Measurements from ENCODE around the gene NPFF. TPM values are rescaled to one million over a fixed set of nuclear protein-coding genes. Genes with fewer than 3 reads are reported as not detected.

The NPFF gene
- total and polyA plus RNA-seq, 2 of the 13 experiments (the other 11 are each of a cell fraction or from before 2014, with no cell fraction given), result not detected

DNA sequence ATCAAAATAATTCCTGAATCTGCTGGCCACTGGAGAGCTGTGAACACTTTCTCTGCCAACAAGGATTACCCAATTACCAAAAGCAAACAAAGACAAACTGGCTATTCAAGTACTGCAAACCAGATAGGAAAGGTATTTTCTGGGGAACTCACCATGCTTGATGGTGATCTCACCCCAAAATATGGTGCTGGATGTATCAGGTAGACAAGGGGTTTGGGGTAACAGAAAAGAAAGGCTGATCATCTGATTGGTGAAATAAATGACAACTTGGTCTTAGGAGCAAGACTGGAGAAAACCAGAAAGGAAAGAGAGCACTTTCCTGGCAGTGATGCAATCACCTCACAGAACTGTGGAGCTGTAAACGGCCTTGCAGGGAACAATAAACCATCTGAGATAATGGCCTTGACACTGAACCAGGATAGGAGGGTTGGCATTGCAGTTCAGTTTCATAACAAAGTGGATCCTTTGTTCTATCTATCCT lies 31.0 kb upstream of the NPFF start (continued):
- TF ChIP-seq, protein P1, sequence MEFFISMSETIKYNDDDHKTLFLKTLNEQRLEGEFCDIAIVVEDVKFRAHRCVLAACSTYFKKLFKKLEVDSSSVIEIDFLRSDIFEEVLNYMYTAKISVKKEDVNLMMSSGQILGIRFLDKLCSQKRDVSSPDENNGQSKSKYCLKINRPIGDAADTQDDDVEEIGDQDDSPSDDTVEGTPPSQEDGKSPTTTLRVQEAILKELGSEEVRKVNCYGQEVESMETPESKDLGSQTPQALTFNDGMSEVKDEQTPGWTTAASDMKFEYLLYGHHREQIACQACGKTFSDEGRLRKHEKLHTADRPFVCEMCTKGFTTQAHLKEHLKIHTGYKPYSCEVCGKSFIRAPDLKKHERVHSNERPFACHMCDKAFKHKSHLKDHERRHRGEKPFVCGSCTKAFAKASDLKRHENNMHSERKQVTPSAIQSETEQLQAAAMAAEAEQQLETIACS (CRISPR knock-in tag; IDR thresholded peaks at IDR 0.05), result no peak
- TF ChIP-seq ISL2 (CRISPR knock-in tag; IDR thresholded peaks at IDR 0.05) (peak; percentile 77), CBX5 (CRISPR knock-in tag; IDR thresholded peaks at IDR 0.05; ENCODE audit: borderline replicate concordance) (peak; percentile 88; the same call in 1 of the 2 replicates), ZNF605 (CRISPR knock-in tag; IDR thresholded peaks at IDR 0.05) (no peak), ZNF383 (CRISPR knock-in tag; IDR thresholded peaks at IDR 0.05; ENCODE audit: borderline replicate concordance) (no peak), GATAD2A (CRISPR knock-in tag; IDR thresholded peaks at IDR 0.05) (peak; percentile 98), DR1 (CRISPR knock-in tag; IDR thresholded peaks at IDR 0.05) (no peak), TARDBP (CRISPR knock-in tag; IDR thresholded peaks at IDR 0.05) (peak; percentile 50; the same call in 1 of the 2 replicates), MED1 (CRISPR knock-in tag; IDR thresholded peaks at IDR 0.05) (peak; percentile 86), ZNF761 (CRISPR knock-in tag; conservative IDR thresholded peaks at IDR 0.05) (no peak), ZFAT (CRISPR knock-in tag; conservative IDR thresholded peaks at IDR 0.05) (peak; percentile 80; the same call in 1 of the 2 replicates), DMAP1 (CRISPR knock-in tag; IDR thresholded peaks at IDR 0.05) (peak; percentile 26; the same call in 1 of the 2 replicates), ZBTB21 (CRISPR knock-in tag; IDR thresholded peaks at IDR 0.05) (0 out of 2 replicates have a peak, but pooled peaks have one; percentile 16), ZNF331 (CRISPR knock-in tag; IDR thresholded peaks at IDR 0.05) (peak; percentile 97), GTF2F1 (IDR thresholded peaks at IDR 0.05; ENCODE audit: low read length) (no peak), KDM1A (CRISPR knock-in tag; IDR thresholded peaks at IDR 0.05) (0 out of 2 replicates have a peak, but pooled peaks have one; percentile 24), ZSCAN31 (CRISPR knock-in tag; IDR thresholded peaks at IDR 0.05; ENCODE audit: low read depth) (peak; percentile 26; the same call in 1 of the 2 replicates), MEF2D (CRISPR knock-in tag; IDR thresholded peaks at IDR 0.05) (0 out of 2 replicates have a peak, but pooled peaks have one; percentile 56), XBP1 (CRISPR knock-in tag; IDR thresholded peaks at IDR 0.05) (no peak), RARA (CRISPR knock-in tag; IDR thresholded peaks at IDR 0.05) (peak; percentile 97), MTA1 (CRISPR knock-in tag; IDR thresholded peaks at IDR 0.05; ENCODE audit: borderline replicate concordance) (no peak), POLR2G (IDR thresholded peaks at IDR 0.05; ENCODE audit: low read depth, low read length) (no peak), RFXAP (CRISPR knock-in tag; IDR thresholded peaks at IDR 0.05; ENCODE audit: borderline replicate concordance) (peak; percentile 44; the same call in 1 of the 2 replicates), HNF4A (CRISPR knock-in tag; IDR thresholded peaks at IDR 0.05) (peak; percentile 71)
- TF ChIP-seq, protein P2, sequence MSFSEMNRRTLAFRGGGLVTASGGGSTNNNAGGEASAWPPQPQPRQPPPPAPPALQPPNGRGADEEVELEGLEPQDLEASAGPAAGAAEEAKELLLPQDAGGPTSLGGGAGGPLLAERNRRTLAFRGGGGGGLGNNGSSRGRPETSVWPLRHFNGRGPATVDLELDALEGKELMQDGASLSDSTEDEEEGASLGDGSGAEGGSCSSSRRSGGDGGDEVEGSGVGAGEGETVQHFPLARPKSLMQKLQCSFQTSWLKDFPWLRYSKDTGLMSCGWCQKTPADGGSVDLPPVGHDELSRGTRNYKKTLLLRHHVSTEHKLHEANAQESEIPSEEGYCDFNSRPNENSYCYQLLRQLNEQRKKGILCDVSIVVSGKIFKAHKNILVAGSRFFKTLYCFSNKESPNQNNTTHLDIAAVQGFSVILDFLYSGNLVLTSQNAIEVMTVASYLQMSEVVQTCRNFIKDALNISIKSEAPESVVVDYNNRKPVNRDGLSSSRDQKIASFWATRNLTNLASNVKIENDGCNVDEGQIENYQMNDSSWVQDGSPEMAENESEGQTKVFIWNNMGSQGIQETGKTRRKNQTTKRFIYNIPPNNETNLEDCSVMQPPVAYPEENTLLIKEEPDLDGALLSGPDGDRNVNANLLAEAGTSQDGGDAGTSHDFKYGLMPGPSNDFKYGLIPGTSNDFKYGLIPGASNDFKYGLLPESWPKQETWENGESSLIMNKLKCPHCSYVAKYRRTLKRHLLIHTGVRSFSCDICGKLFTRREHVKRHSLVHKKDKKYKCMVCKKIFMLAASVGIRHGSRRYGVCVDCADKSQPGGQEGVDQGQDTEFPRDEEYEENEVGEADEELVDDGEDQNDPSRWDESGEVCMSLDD (CRISPR knock-in tag; IDR thresholded peaks at IDR 0.05; ENCODE audit: borderline replicate concordance), result peak; percentile 76
- TF ChIP-seq, protein P3, sequence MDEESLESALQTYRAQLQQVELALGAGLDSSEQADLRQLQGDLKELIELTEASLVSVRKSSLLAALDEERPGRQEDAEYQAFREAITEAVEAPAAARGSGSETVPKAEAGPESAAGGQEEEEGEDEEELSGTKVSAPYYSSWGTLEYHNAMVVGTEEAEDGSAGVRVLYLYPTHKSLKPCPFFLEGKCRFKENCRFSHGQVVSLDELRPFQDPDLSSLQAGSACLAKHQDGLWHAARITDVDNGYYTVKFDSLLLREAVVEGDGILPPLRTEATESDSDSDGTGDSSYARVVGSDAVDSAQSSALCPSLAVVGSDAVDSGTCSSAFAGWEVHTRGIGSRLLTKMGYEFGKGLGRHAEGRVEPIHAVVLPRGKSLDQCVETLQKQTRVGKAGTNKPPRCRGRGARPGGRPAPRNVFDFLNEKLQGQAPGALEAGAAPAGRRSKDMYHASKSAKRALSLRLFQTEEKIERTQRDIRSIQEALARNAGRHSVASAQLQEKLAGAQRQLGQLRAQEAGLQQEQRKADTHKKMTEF (CRISPR knock-in tag; IDR thresholded peaks at IDR 0.05), result peak; percentile 95
- TF ChIP-seq, protein P4, sequence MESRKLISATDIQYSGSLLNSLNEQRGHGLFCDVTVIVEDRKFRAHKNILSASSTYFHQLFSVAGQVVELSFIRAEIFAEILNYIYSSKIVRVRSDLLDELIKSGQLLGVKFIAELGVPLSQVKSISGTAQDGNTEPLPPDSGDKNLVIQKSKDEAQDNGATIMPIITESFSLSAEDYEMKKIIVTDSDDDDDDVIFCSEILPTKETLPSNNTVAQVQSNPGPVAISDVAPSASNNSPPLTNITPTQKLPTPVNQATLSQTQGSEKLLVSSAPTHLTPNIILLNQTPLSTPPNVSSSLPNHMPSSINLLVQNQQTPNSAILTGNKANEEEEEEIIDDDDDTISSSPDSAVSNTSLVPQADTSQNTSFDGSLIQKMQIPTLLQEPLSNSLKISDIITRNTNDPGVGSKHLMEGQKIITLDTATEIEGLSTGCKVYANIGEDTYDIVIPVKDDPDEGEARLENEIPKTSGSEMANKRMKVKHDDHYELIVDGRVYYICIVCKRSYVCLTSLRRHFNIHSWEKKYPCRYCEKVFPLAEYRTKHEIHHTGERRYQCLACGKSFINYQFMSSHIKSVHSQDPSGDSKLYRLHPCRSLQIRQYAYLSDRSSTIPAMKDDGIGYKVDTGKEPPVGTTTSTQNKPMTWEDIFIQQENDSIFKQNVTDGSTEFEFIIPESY (CRISPR knock-in tag; IDR thresholded peaks at IDR 0.05), result peak; percentile 69
